ENCODE results near the gene CEP68. TPM values are rescaled to one million over a fixed set of nuclear protein-coding genes. Genes with fewer than 3 reads are reported as not detected.
A peak's percentile ranks its signal among the peaks of the same experiment; 100 is the strongest.

CEP68 gene
- polyA plus RNA-seq, 4 donors: 28.4 to 30.1 (median 29.6) TPM

GRCh38 chr2:65057391-65058052 is 1.3 kb downstream of the CEP68 start:
- no peak for DNase-seq (ENCODE audit: low read depth in 4 of 4, low spot score in 2 of 4)

GRCh38 chr2:65059071-65059470 is 2.9 kb downstream of the CEP68 start:
- DNase-seq (ENCODE audit: low read depth in 4 of 4, low spot score in 2 of 4): no peak

GRCh38 chr2:65061146-65061909 is 5.1 kb downstream of the CEP68 start:
- no peak for DNase-seq (ENCODE audit: low read depth in 4 of 4, low spot score in 2 of 4)

- no peak for DNase-seq (ENCODE audit: low read depth in 4 of 4, low spot score in 2 of 4)
Observed at GRCh38 chr2:65061910-65062339, 5.7 kb downstream of the CEP68 start.

- no peak for DNase-seq (ENCODE audit: low read depth in 4 of 4, low spot score in 2 of 4)
Observed at GRCh38 chr2:65062843-65063825, 6.9 kb downstream of the CEP68 start.

- peak in 1 of 4 donors; percentile 40 for DNase-seq (ENCODE audit: low read depth in 4 of 4, low spot score in 2 of 4)
Observed at GRCh38 chr2:65064728-65065552, 8.7 kb downstream of the CEP68 start.

- no peak for DNase-seq (ENCODE audit: low read depth in 4 of 4, low spot score in 2 of 4)
Observed at GRCh38 chr2:65067806-65068553, 11.8 kb downstream of the CEP68 start.

GRCh38 chr2:65069439-65069824 is 13.2 kb downstream of the CEP68 start:
- no peak for DNase-seq (ENCODE audit: low read depth in 4 of 4, low spot score in 2 of 4)

GRCh38 chr2:65070172-65070830 is 14.1 kb downstream of the CEP68 start:
- DNase-seq (ENCODE audit: low read depth in 4 of 4, low spot score in 2 of 4): no peak

GRCh38 chr2:65070856-65071255 is 14.6 kb downstream of the CEP68 start:
- DNase-seq (ENCODE audit: low read depth in 4 of 4, low spot score in 2 of 4): no peak

GRCh38 chr2:65071499-65072180 is 15.4 kb downstream of the CEP68 start:
- no peak for DNase-seq (ENCODE audit: low read depth in 4 of 4, low spot score in 2 of 4)

- DNase-seq (ENCODE audit: low read depth in 4 of 4, low spot score in 2 of 4): no peak
Observed at GRCh38 chr2:65072181-65072970, 16.2 kb downstream of the CEP68 start.

- no peak for DNase-seq (ENCODE audit: low read depth in 4 of 4, low spot score in 2 of 4)
Observed at GRCh38 chr2:65073879-65074565, 17.8 kb downstream of the CEP68 start.

- no peak for DNase-seq (ENCODE audit: low read depth in 4 of 4, low spot score in 2 of 4)
Observed at GRCh38 chr2:65075176-65075575, 19.0 kb downstream of the CEP68 start.

- DNase-seq (ENCODE audit: low read depth in 4 of 4, low spot score in 2 of 4): no peak
Observed at GRCh38 chr2:65075605-65076344, 19.6 kb downstream of the CEP68 start.

- DNase-seq (ENCODE audit: low read depth in 4 of 4, low spot score in 2 of 4): no peak
Observed at GRCh38 chr2:65076345-65076710, 20.1 kb downstream of the CEP68 start.

Measured in left renal cortex interstitium (tissue), 4 donors.